Fibroblast of lung (primary cell): ENCODE measurements around the gene RBM23. TPM values are rescaled to one million over a fixed set of nuclear protein-coding genes. Genes with fewer than 3 reads are reported as not detected.
A peak's percentile ranks its signal among the peaks of the same experiment; 100 is the strongest.
"Not testable (repeated sequence)": the region's sequence is repeated elsewhere in the genome, so short reads cannot be mapped to it uniquely, and the experiment has no call there.

Experiments used
- DNase-seq, 2 donors: peaks; one replicate each; pipeline versions ENCODE4 v3.0.0 to v3.0.0-alpha.2; 2010; ENCODE audit warnings: low read depth in 2 of 2
- H2AFZ ChIP-seq: 2 replicates; pipeline ENCODE4 v1.5.1; 2012; ENCODE audit warnings: low read length, control low read depth, inconsistent platforms
- H3K27ac ChIP-seq: 2 replicates; pipeline ENCODE4 v1.5.1; 2011; ENCODE audit warnings: low read length, control low read depth; ENCODE audit not compliant: insufficient read depth
- H3K27me3 ChIP-seq: 2 replicates; pipeline ENCODE4 v1.5.1; 2011; ENCODE audit warnings: mild to moderate bottlenecking, low read length; ENCODE audit not compliant: control insufficient read depth, insufficient read depth
- H3K36me3 ChIP-seq: 2 replicates; pipeline ENCODE4 v1.5.1; 2011; ENCODE audit warnings: low read length; ENCODE audit not compliant: control insufficient read depth, insufficient read depth
- H3K4me1 ChIP-seq: 2 replicates; pipeline ENCODE4 v1.5.1; 2011; ENCODE audit warnings: low read length; ENCODE audit not compliant: control insufficient read depth, insufficient read depth; ENCODE audit errors: extremely low read depth
- H3K4me2 ChIP-seq: 2 replicates; pipeline ENCODE4 v1.5.1; 2011; ENCODE audit warnings: low read length, control low read depth; ENCODE audit not compliant: insufficient read depth; ENCODE audit errors: extremely low read depth
- H3K4me3 ChIP-seq, 4 experiments: fragments of 200-600 bp in 1 of 4; sonication (generic) in 1 of 4; replicated peaks in 1 of 4; 2 replicates each; pipeline ENCODE4 v1.5.1; 2011 to 2016; ENCODE audit warnings: low read length in 4 of 4, low read depth in 3 of 4, mild to moderate bottlenecking in 3 of 4, control low read depth in 2 of 4, inconsistent platforms in 1 of 4, mixed read lengths in 1 of 4; ENCODE audit not compliant: insufficient read depth in 1 of 4; ENCODE audit errors: control extremely low read depth in 1 of 4
- H3K79me2 ChIP-seq: 2 replicates; pipeline ENCODE4 v1.5.1; 2012; ENCODE audit warnings: mild to moderate bottlenecking, low read length, inconsistent platforms; ENCODE audit not compliant: control insufficient read depth, insufficient read depth
- H3K9ac ChIP-seq: 2 replicates; pipeline ENCODE4 v1.5.1; 2011; ENCODE audit warnings: mild to moderate bottlenecking, low read length, control low read depth; ENCODE audit not compliant: insufficient read depth
- H3K9me3 ChIP-seq: 2 replicates; pipeline ENCODE4 v1.5.1; 2012; ENCODE audit warnings: low read depth, low read length; ENCODE audit not compliant: control insufficient read depth, insufficient read depth
- H4K20me1 ChIP-seq: 2 replicates; pipeline ENCODE4 v1.5.1; 2011; ENCODE audit warnings: low read length; ENCODE audit not compliant: control insufficient read depth, insufficient read depth; ENCODE audit errors: extremely low read depth
- CTCF ChIP-seq, 2 donors: IDR thresholded peaks in 1 of 2; conservative IDR thresholded peaks in 1 of 2; 1 replicate in 1 of 2; 2 replicates in 1 of 2; pipeline ENCODE4 v1.5.1; 2011 to 2012; ENCODE audit warnings: low read length in 2 of 2, control low read depth in 1 of 2, inconsistent platforms in 1 of 2, low read depth in 1 of 2, mild to moderate bottlenecking in 1 of 2
- EZH2 ChIP-seq: IDR thresholded peaks from 2 replicates; pipeline ENCODE4 v1.5.1; 2012; ENCODE audit warnings: low read length, control low read depth, mild to moderate bottlenecking; ENCODE audit errors: missing control alignments
- polyA plus RNA-seq, 2 donors: library from polyadenylated mRNA; depleted of rRNA in 1 of 2; stranded (reverse) in 1 of 2; unstranded in 1 of 2; fragments of >200 nt; gene quantifications; 2 replicates each; pipeline ENCODE4 v1.2.1, GENCODE V29; 2011 to 2012; ENCODE audit warnings: missing spikeins in 1 of 2
- total RNA-seq: library from RNA; depleted of rRNA; stranded (reverse); fragments of >200 nt; gene quantifications from 2 replicates; pipeline ENCODE4 v1.2.1, GENCODE V29; 2014

The RBM23 gene
- total and polyA plus RNA-seq, 2 donors (not counting 1 experiment from before 2014, with no cell fraction given) = 51.0 to 85.3 TPM

- no peak for DNase-seq
Observed at GRCh38 chr14:22854963-22855724, 63.8 kb downstream of the RBM23 start.

GRCh38 chr14:22854296-22854695 lies 64.7 kb downstream of the RBM23 start:
- not testable (repeated sequence) for H3K9ac ChIP-seq, H3K27me3 ChIP-seq

More at GRCh38 chr14:22854963-22855724, 63.8 kb downstream of the RBM23 start:
- H3K27me3 ChIP-seq = no peaks in the 10 kb centered on the region
- no peak overlapping the region for H3K4me2 ChIP-seq
- no peak for TF ChIP-seq CTCF (conservative IDR thresholded peaks at IDR 0.05 in 1 of 2, IDR thresholded peaks at IDR 0.05 in 1 of 2; ENCODE audit: low read depth in 1 of 2, low read length in 2 of 2)
- TF ChIP-seq EZH2 = no peak
- H3K36me3 ChIP-seq = no peaks in the 10 kb centered on the region
- peaks cover 24% of the 10 kb centered on the region for H3K4me1 ChIP-seq
- H4K20me1 ChIP-seq = no peaks in the 10 kb centered on the region
- no peak overlapping the region for H3K4me3 ChIP-seq
- H3K27ac ChIP-seq = no peak overlapping the region
- H3K9ac ChIP-seq = no peak overlapping the region
- no peak overlapping the region for H2AFZ ChIP-seq
- H3K79me2 ChIP-seq = no peaks in the 10 kb centered on the region
- no peaks in the 10 kb centered on the region for H3K9me3 ChIP-seq

GRCh38 chr14:22852940-22853767 lies 65.8 kb downstream of the RBM23 start:
- Histone ChIP-seq H3K27ac (peak overlapping the region; percentile 100), H3K4me1 (peaks cover 39% of the 10 kb centered on the region)

More at GRCh38 chr14:22854296-22854695, 64.7 kb downstream of the RBM23 start:
- not testable (repeated sequence) for H3K4me2 ChIP-seq, H2AFZ ChIP-seq, DNase-seq, H3K36me3 ChIP-seq, H3K27ac ChIP-seq, H3K79me2 ChIP-seq, H4K20me1 ChIP-seq, H3K9me3 ChIP-seq, H3K4me3 ChIP-seq
- peaks cover 32% of the 10 kb centered on the region for H3K4me1 ChIP-seq

More at GRCh38 chr14:22852940-22853767, 65.8 kb downstream of the RBM23 start:
- TF ChIP-seq CTCF (conservative IDR thresholded peaks at IDR 0.05 in 1 of 2, IDR thresholded peaks at IDR 0.05 in 1 of 2; ENCODE audit: low read depth in 1 of 2, low read length in 2 of 2) (peak; percentile 83 to 86), EZH2 (no peak)
- no peaks in the 10 kb centered on the region for H4K20me1 ChIP-seq
- H3K9ac ChIP-seq = peak overlapping the region; percentile 47
- H3K27me3 ChIP-seq = no peaks in the 10 kb centered on the region
- peak; percentile 79 to 89 for DNase-seq
- H3K9me3 ChIP-seq = no peaks in the 10 kb centered on the region
- peak overlapping the region; percentile 91 for H3K4me2 ChIP-seq
- peak overlapping the region; percentile 69 for H2AFZ ChIP-seq
- H3K36me3 ChIP-seq = no peaks in the 10 kb centered on the region
- H3K79me2 ChIP-seq = no peaks in the 10 kb centered on the region
- peak overlapping the region; percentile 8 to 65 (median 36) for H3K4me3 ChIP-seq
